SU-DHL-6 (cell line): ENCODE measurements around the gene ARMC9.

ENCODE experiments used
- H2AFZ ChIP-seq: fragments of 200-600 bp; sonication (generic); 2 replicates; pipeline ENCODE4 v1.6.1; 2014; ENCODE audit warnings: low read depth, mild to moderate bottlenecking, moderate library complexity, mixed read lengths, antibody characterized with exemption, low read length; ENCODE audit not compliant: severe bottlenecking
- H3F3A ChIP-seq: fragments of 200-600 bp; shearing (Covaris generic); 2 replicates; pipeline ENCODE4 v1.6.0; 2016; ENCODE audit warnings: antibody characterized with exemption, mild to moderate bottlenecking; ENCODE audit not compliant: insufficient read depth
- H3K27ac ChIP-seq: fragments of 200-600 bp; sonication (generic); 2 replicates; pipeline ENCODE4 v1.5.1; 2016; ENCODE audit warnings: low read depth, mild to moderate bottlenecking, low read length, moderate library complexity, mixed read lengths
- H3K27me3 ChIP-seq: fragments of 200-600 bp; sonication (generic), shearing (Covaris generic); 2 replicates; pipeline ENCODE4 v1.6.0; 2014; ENCODE audit warnings: mild to moderate bottlenecking, low read length
- H3K36me3 ChIP-seq: fragments of 200-600 bp; sonication (generic); 2 replicates; pipeline ENCODE4 v1.6.1; 2014; ENCODE audit warnings: mild to moderate bottlenecking, low read length, mixed read lengths
- H3K4me2 ChIP-seq: fragments of 300-600, 200-600 bp; shearing (Covaris generic), sonication (generic); 2 replicates; pipeline ENCODE4 v1.6.0; 2014; ENCODE audit warnings: low read length, low read depth, mild to moderate bottlenecking; ENCODE audit not compliant: poor library complexity, severe bottlenecking
- H3K4me3 ChIP-seq: fragments of 200-600 bp; sonication (generic); 2 replicates; pipeline ENCODE4 v1.5.1; 2014; ENCODE audit warnings: antibody characterized with exemption, low read length, mild to moderate bottlenecking, mixed read lengths; ENCODE audit not compliant: insufficient read depth, poor library complexity, severe bottlenecking
- H3K79me2 ChIP-seq: fragments of 200-600 bp; sonication (generic); 2 replicates; pipeline ENCODE4 v1.6.1; 2014; ENCODE audit warnings: mild to moderate bottlenecking, low read length, moderate library complexity; ENCODE audit not compliant: insufficient read depth
- H3K9ac ChIP-seq: fragments of 200-600 bp; sonication (generic); 2 replicates; pipeline ENCODE4 v1.7.0; 2014; ENCODE audit warnings: mild to moderate bottlenecking, low read length
- H3K9me2 ChIP-seq: fragments of 200-600 bp; sonication (generic); replicated peaks from 2 replicates; pipeline ENCODE4 v1.6.1; 2014; ENCODE audit warnings: low read length; ENCODE audit not compliant: insufficient read depth
- H3K9me3 ChIP-seq: fragments of 200-600 bp; sonication (generic); 2 replicates; pipeline ENCODE4 v1.6.1; 2014; ENCODE audit warnings: low read length, mixed read lengths; ENCODE audit not compliant: insufficient read depth
- H4K20me1 ChIP-seq: fragments of 200-600 bp; sonication (generic); 2 replicates; pipeline ENCODE4 v1.6.1; 2014; ENCODE audit warnings: low read depth, mild to moderate bottlenecking, antibody characterized with exemption, low read length, moderate library complexity, mixed read lengths
- CTCF ChIP-seq: fragments of 200-600 bp; sonication (generic); IDR thresholded peaks from one replicate; pipeline ENCODE4 v1.5.1; 2017; ENCODE audit warnings: antibody characterized with exemption, mild to moderate bottlenecking, low read length, moderate library complexity; ENCODE audit not compliant: insufficient read depth, poor library complexity, severe bottlenecking
- EZH2phosphoT487 ChIP-seq: fragments of 200-600 bp; sonication (generic), shearing (Covaris generic); conservative IDR thresholded peaks from 2 replicates; pipeline ENCODE4 v1.6.1; 2018; ENCODE audit warnings: mild to moderate bottlenecking, antibody characterized with exemption, low read length, moderate library complexity, mixed read lengths

ARMC9 gene

GRCh38 chr2:231201475-231201814 lies 3.0 kb downstream of the ARMC9 start:
- no peaks in the 10 kb centered on the region for H3K9me2 ChIP-seq
- H3K4me2 ChIP-seq: no peak overlapping the region
- no peak overlapping the region for H2AFZ ChIP-seq
- no peak overlapping the region for H3K9ac ChIP-seq
- no peaks in the 10 kb centered on the region for H3K79me2 ChIP-seq
- TF ChIP-seq CTCF: no peak
- H3K27ac ChIP-seq: no peak overlapping the region
- no peaks in the 10 kb centered on the region for H3K27me3 ChIP-seq
- no peaks in the 10 kb centered on the region for H3F3A ChIP-seq
- H3K4me3 ChIP-seq: no peak overlapping the region
- H4K20me1 ChIP-seq: no peaks in the 10 kb centered on the region
- H3K9me3 ChIP-seq: no peaks in the 10 kb centered on the region
- no peaks in the 10 kb centered on the region for H3K36me3 ChIP-seq

- Histone ChIP-seq H3K36me3 (no peaks in the 10 kb centered on the region), H3K9me3 (no peaks in the 10 kb centered on the region), H3F3A (0 out of 2 replicates have a peak, but pooled peaks cover 4% of the 10 kb centered on the region), H4K20me1 (no peaks in the 10 kb centered on the region), H3K79me2 (no peaks in the 10 kb centered on the region), H2AFZ (no peak overlapping the region), H3K27me3 (no peaks in the 10 kb centered on the region), H3K27ac (no peak overlapping the region), H3K4me3 (no peak overlapping the region), H3K4me2 (no peak overlapping the region), H3K9me2 (no peaks in the 10 kb centered on the region), H3K9ac (no peak overlapping the region)
- TF ChIP-seq EZH2phosphoT487 (no peak), CTCF (no peak)
Measured at GRCh38 chr2:231203087-231203486, 4.7 kb downstream of the ARMC9 start.

GRCh38 chr2:231204146-231204545 lies 5.7 kb downstream of the ARMC9 start:
- H3K79me2 ChIP-seq: no peaks in the 10 kb centered on the region
- H3K27ac ChIP-seq: no peak overlapping the region
- no peaks in the 10 kb centered on the region for H3K9me2 ChIP-seq
- H3K9me3 ChIP-seq: no peaks in the 10 kb centered on the region
- TF ChIP-seq CTCF (no peak), EZH2phosphoT487 (no peak)
- H2AFZ ChIP-seq: no peak overlapping the region
- H3F3A ChIP-seq: 0 out of 2 replicates have a peak, but pooled peaks cover 4% of the 10 kb centered on the region
- H3K4me2 ChIP-seq: no peak overlapping the region
- no peaks in the 10 kb centered on the region for H3K36me3 ChIP-seq
- H3K9ac ChIP-seq: no peak overlapping the region
- no peaks in the 10 kb centered on the region for H4K20me1 ChIP-seq
- no peaks in the 10 kb centered on the region for H3K27me3 ChIP-seq
- H3K4me3 ChIP-seq: no peak overlapping the region

GRCh38 chr2:231204581-231204980 lies 6.2 kb downstream of the ARMC9 start:
- Histone ChIP-seq H3F3A (0 out of 2 replicates have a peak, but pooled peaks cover 4% of the 10 kb centered on the region), H3K27ac (no peak overlapping the region), H3K9me3 (no peaks in the 10 kb centered on the region), H3K4me2 (no peak overlapping the region), H4K20me1 (no peaks in the 10 kb centered on the region), H3K9me2 (no peaks in the 10 kb centered on the region), H3K27me3 (no peaks in the 10 kb centered on the region), H3K36me3 (no peaks in the 10 kb centered on the region), H3K4me3 (no peak overlapping the region), H2AFZ (no peak overlapping the region), H3K79me2 (no peaks in the 10 kb centered on the region), H3K9ac (no peak overlapping the region)
- no peak for TF ChIP-seq EZH2phosphoT487
- TF ChIP-seq CTCF: no peak
